GM21619 (cell line): ENCODE data around the gene POLG.

Experiments
- ATAC-seq: cut with Tn5 transposase; IDR thresholded peaks from one replicate; pipeline ENCODE4 v1.9.1; 2021; ENCODE audit not compliant: unreplicated experiment

POLG gene

GRCh38 chr15:89370120-89370977 lies 35.7 kb upstream of the POLG start:
- no peak for ATAC-seq

DNA sequence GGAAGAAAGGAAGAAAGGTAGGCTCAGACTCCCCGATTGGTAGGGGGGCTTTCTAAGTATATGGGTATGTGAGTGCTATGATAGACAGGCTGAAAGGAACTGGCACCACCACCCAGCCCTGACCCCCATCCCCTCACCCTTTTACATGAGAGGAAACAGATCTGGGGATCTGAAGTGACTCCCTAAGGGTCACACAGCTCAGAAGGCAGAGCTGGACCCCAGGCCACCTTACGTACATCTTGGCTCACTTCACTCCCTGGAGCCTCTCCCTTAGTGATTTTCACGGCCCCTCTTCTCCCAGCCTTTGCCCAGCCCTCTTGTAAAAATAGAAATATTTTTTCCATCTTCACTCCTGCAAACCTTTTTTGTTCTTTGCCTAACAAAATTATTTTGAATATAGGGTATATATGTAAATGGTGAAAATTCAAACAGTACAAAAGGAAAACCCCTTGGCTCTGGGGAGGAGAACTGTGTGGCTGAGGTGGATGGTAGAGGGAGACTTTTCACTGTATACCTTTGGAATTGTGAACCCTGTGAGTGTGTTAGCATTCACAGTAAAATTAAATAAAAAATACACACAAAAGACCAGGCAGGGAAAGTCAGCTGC lies 34.8 kb upstream of the POLG start:
- no peak for ATAC-seq

DNA sequence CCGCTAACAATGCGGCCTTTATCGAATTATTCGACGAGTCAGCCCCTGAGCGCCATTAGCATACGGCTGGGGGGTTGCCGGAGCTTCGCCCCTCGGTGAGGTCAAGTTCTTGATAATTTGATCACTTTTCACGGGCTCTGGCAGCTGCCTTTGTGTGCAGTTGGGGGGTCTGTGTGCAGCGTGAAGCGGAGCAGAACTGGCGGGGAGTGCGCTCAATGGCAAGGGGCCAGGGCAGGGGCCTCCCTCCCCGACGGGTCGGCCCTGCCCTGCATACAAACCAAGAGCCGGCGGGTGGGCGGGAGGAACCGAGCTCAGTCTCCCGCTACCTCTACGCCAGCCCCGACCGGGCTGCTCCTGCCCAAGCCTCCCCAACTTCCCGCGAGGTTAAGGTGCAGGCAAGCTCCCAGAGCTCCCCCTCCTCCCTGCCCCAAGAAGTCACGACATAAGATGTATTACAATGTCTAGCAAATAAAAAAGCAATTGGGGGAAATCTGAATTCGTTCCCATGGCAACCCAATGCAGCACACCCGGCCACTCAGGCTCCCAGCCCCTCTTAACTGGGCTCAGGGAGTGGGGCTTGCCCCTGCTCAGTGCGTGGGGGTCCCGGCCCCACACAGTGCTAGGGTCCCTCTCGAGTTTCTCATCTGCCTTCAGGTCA lies 34.1 kb upstream of the POLG start:
- ATAC-seq = no peak

DNA sequence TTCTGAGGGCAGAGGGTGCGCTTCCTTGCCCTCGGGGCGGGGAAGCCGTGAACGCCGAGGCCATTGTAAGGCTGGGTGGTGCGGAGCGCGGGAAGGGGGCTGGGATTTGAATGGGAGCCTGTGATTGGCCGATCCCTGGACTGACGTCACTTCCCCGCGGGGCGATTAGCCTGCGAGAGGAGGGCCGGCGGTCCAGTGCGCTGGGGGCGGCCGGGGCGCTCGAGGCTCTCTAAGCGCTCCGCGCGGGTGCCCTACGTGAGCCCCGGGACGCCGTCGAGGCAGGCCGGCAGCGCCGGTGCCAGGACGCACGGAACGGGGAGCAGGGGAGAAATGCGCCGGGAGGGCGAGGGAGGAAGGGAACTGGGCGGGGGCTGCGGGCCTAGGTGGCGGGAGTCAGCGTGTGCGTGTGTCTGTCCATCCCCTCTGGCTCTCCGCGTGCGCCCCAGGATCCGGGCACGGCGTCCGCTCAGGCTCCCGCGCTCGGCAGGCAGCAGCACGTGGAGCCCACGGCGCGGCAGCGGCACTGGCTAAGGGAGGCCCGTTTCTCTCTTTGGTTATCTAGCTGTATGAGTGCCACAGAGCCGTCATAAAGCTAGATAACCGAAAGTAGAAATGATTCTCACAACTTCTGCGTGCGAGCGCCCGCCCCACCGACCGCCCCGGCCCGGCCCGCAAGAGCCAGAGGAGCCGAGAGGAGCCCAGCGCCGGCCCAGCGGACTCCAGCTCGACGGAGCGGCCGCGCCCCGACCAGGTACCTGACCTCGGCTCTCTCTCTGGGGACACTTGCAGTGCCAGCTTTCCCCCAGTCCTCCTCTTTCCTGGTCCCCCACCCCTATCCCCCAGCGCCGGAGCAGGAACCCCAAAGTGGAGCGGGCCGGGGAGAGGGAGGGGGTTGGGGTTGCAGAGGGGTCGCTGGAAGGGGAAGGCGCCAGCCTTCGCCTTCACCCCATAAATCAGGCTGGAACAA lies 33.1 kb upstream of the POLG start:
- no peak for ATAC-seq

- no peak for ATAC-seq
Observed at GRCh38 chr15:89366656-89367393, 32.2 kb upstream of the POLG start.

GRCh38 chr15:89365462-89366065 lies 30.9 kb upstream of the POLG start:
- ATAC-seq = no peak

DNA sequence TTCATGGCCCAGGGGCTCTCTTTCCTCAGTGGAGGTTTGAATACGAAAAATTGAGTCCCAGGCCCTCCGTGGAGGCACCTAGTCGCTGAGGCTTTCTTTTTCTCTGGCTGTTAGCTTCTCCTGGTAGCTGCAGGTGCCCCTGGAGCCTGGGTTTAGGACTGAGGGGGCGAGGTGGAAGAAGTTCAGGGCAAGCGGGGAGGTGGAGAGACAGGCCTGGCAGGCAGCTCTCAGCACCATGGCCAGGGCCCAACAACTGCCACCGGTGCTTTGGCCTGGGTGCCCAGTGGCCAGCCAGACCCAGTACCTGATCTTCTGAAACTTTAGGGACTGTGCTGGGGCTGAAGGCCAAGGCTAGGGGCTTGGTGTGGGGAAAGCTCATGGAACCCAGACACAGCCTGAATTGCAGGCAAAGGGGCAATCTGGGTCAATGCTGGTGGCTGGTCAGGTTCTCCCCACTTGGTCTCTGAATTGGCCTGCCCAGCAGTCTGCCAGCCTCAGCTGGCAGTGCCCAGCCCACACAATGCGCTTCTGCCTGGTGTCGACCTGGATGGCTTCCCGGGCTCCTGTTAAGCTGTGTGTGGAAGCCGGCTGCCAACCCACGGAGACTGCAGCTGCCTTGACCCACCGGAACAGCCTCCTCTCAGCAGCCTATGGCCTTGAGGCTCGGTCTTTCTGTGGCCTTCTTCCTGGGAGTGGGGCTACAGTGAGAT lies 30.3 kb upstream of the POLG start:
- no peak for ATAC-seq

DNA sequence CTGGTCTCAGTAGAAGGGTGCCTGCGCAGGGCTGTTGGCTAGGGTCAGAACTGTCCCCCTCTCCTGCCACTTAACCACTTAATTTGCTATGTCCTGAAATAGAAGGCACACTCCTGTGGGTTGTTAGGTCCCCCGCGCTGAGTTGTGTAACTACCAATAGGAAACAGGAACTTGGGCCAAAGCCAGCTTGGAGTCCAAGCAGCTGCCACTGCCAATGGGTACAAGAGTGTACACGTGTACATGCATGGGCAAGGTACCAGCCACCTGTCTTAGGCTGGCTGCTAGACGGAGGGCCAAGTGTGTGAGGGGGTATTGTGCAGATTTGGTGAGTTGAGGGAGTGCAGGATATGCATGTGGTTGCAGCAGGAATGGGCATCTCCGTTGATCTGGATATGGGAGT lies 29.7 kb upstream of the POLG start:
- ATAC-seq = no peak

- no peak for ATAC-seq
Observed at GRCh38 chr15:89363770-89364169, 29.1 kb upstream of the POLG start.

DNA sequence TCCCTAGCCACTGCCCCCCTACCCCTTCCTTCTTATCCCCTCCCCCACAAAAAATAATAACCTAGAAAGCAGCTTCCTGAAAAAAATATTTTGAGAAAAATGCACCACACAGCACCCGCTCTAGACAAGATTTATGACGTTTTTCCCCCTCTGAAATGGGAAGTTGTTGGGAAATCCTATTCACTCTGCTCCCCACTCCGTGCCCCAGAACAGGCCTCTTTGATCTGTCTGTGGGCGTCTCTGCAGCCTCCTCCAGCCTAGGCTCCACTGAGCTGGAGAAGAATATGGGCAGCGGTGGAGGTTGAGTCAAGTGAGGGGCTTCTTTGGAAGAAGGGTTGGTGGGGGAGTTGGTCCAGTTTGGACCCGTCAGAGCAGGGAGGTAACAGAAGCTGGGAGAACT lies 28.5 kb upstream of the POLG start:
- no peak for ATAC-seq

- no peak for ATAC-seq
Observed at GRCh38 chr15:89362203-89363101, 27.8 kb upstream of the POLG start.

DNA sequence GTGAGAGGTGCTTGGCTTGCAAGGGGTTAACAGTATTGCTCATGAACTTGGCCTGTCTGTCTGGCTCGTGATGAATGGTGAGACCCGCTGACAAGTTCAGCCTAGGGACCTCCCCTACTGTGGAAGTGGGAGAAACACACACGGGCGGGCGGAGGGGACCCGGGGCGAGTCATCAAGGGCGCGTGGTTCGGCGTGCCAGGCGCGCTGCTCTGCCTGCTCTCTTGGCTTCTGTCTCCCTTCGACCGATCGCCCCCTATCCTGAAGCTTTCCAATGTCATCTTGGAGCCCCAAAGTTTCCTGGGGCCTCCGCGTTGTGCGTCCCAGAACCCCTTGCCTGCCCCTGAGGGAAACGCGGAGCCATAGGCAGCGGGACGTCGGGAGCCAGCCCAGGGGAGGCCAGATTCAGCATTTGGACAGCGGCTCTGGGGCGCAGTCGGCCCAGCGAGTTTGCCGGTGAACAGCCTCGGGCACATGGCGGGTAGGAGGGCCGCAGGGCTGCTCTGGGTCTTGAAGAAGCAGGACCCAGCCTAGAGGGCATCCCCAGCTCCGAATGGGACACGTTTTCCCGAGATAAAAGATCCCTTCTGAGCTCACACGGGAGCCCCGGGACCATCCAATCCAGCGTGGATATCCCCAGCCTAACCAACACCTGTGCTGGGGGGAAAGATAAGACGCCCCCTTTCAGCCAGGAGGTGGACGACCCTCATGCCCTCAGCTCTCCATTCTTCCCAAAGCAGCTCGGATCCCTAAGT lies 27.0 kb upstream of the POLG start:
- ATAC-seq = no peak

DNA sequence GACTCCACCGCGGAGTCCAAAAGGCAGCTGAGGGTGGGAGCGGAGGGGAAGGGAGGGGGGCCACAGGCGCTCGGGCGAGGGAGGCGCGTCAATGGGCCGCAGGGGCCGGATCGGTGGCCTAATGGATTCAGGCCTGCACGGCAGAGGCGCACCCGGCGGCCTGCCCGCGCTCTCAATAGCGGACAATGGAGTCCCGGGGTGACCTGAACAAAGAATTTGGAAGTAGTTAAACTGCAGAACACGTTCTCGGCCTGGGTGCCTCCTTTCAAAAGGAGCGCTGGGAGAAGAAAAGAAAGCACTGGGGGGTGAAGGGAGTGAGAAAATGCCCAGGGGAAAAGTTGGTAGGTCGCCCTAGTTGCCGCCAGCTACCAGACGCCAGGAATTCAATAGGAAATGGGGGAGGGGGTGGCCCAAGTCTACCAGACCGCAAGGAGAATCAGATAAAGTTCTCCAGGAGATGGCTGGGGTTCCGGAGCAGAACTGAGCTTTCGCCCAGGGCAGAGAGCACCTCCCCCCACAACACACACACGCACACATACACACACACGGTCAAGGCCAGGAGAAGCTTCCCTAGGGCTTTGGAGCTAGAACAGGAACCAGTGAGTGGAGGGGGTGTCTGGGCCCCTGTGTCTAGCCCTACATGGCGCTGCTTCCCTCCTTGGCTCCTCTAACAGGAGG lies 25.8 kb upstream of the POLG start:
- ATAC-seq = no peak

GRCh38 chr15:89359471-89360293 lies 25.1 kb upstream of the POLG start:
- no peak for ATAC-seq

GRCh38 chr15:89358755-89359439 lies 24.3 kb upstream of the POLG start:
- ATAC-seq = peak; percentile 87

DNA sequence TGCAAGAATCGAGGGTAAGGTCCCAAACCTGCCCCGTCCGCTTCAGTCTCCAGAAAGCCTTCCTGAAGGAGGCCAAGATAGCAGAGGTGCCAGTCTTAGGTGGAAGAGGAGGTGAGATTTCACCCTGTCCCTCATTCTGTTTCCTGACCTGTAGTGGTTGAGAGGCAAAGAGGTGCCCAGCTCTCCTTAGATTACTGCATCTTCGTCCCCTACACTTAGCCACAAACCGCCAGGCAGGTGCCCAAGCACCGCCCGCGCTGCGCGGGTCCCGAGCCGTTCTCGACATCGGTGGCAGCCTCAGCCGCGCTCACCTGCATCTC lies 23.8 kb upstream of the POLG start:
- peak; percentile 13 for ATAC-seq
